Peyer's patch (tissue), 4 donors: Measurements from ENCODE around the gene RTP4. TPM values are rescaled to one million over a fixed set of nuclear protein-coding genes. Genes with fewer than 3 reads are reported as not detected.

Experiments
- DNase-seq, 3 donors: peaks; one replicate each; pipeline ENCODE4 v3.0.0-alpha.2; 2017 to 2019
- H3K27ac ChIP-seq, 4 donors: fragments of 200-600 bp; sonication (generic); one replicate each; pipeline ENCODE4 v1.5.1; 2016 to 2019
- H3K27me3 ChIP-seq, 2 donors: fragments of 200-600 bp; sonication (generic); one replicate each; pipeline ENCODE4 v1.5.1; 2019
- H3K36me3 ChIP-seq, 3 donors: fragments of 200-600 bp; sonication (generic); one replicate each; pipeline ENCODE4 v1.5.1; 2016 to 2019
- H3K4me1 ChIP-seq, 4 donors: fragments of 200-600 bp; sonication (generic); one replicate each; pipeline ENCODE4 v1.5.1; 2016 to 2019
- H3K4me3 ChIP-seq, 4 donors: fragments of 200-600 bp; sonication (generic); 1 replicate in 3 of 4; 2 replicates in 1 of 4; pipeline ENCODE4 v1.5.1; 2016 to 2019; ENCODE audit warnings: mild to moderate bottlenecking in 1 of 4
- H3K9me3 ChIP-seq, 4 donors: fragments of 200-600 bp; sonication (generic); one replicate each; pipeline ENCODE4 v1.5.1; 2016 to 2019; ENCODE audit warnings: mild to moderate bottlenecking in 1 of 4
- CTCF ChIP-seq, 6 experiments: fragments of 450-650 bp in 4 of 6; fragments of 200-600 bp in 2 of 6; sonication (generic) in 1 of 6; IDR thresholded peaks; one replicate each; pipeline ENCODE4 v1.5.1; 2017 to 2019; ENCODE audit warnings: antibody characterized with exemption in 6 of 6, mild to moderate bottlenecking in 3 of 6, moderate library complexity in 1 of 6
- POLR2A ChIP-seq, 2 donors: fragments of 450-650 bp; IDR thresholded peaks; one replicate each; pipeline ENCODE4 v1.5.1; 2017; ENCODE audit warnings: antibody characterized with exemption in 2 of 2, mild to moderate bottlenecking in 2 of 2, moderate library complexity in 2 of 2
- total RNA-seq, 4 donors: library from RNA; depleted of rRNA; stranded (reverse); fragments of >200 nt; gene quantifications; one replicate each; pipeline ENCODE4 v1.1.0, GENCODE V29; 2016

RTP4 gene
- total RNA-seq, 4 donors from 2014 or later, result 3.5 to 12.4 (median 5.6) TPM

DNA sequence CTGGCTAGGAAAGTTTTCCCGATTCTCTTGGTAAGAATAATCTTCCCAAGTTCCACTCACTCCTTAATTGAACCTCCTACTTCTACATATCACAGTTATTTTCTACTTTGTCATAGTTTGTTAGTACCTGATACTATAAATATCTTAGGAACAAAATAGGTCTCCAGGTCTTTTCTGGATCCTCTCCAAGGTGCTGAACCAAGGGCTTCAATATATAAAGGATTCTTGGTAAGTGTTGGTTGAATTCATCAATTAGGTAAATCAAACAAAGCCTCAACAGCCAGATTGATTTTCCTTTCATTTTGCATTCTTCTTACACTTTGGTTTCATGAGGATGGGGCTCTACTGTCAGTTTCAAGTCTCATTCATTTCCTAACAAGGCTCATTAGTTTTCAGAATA, 27.6 kb upstream of the RTP4 start:
- H3K27me3 ChIP-seq, result no peaks in the 10 kb centered on the region
- H3K36me3 ChIP-seq, result no peaks in the 10 kb centered on the region
- H3K4me1 ChIP-seq, result no peaks in the 10 kb centered on the region
- TF ChIP-seq POLR2A (IDR thresholded peaks at IDR 0.05) (no peak), CTCF (IDR thresholded peaks at IDR 0.05) (no peak)
- H3K27ac ChIP-seq, result no peak overlapping the region
- no peaks in the 10 kb centered on the region for H3K9me3 ChIP-seq
- no peak for DNase-seq
- H3K4me3 ChIP-seq, result no peak overlapping the region

- DNase-seq, result no peak
- no peaks in the 10 kb centered on the region for H3K9me3 ChIP-seq
- no peaks in the 10 kb centered on the region for H3K27me3 ChIP-seq
- H3K4me1 ChIP-seq, result no peaks in the 10 kb centered on the region
- H3K4me3 ChIP-seq, result no peak overlapping the region
- TF ChIP-seq POLR2A (IDR thresholded peaks at IDR 0.05) (no peak), CTCF (IDR thresholded peaks at IDR 0.05) (no peak)
- no peaks in the 10 kb centered on the region for H3K36me3 ChIP-seq
- H3K27ac ChIP-seq, result no peak overlapping the region
These were observed 25.9 kb upstream of the RTP4 start for GRCh38 chr3:187342255-187342654.

- no peak for DNase-seq
- Histone ChIP-seq H3K9me3 (no peaks in the 10 kb centered on the region), H3K4me1 (no peaks in the 10 kb centered on the region), H3K4me3 (no peak overlapping the region), H3K27me3 (no peaks in the 10 kb centered on the region), H3K27ac (no peak overlapping the region), H3K36me3 (no peaks in the 10 kb centered on the region)
- TF ChIP-seq CTCF (IDR thresholded peaks at IDR 0.05) (no peak), POLR2A (IDR thresholded peaks at IDR 0.05) (no peak)
These were observed 24.5 kb upstream of the RTP4 start for GRCh38 chr3:187343670-187344069.

GRCh38 chr3:187352581-187353575, 15.3 kb upstream of the RTP4 start:
- H3K36me3 ChIP-seq, result no peaks in the 10 kb centered on the region
- DNase-seq, result peak in 1 of 3 donors; percentile 57
- H3K4me1 ChIP-seq, result no peaks in the 10 kb centered on the region
- no peak overlapping the region for H3K27ac ChIP-seq
- H3K27me3 ChIP-seq, result no peaks in the 10 kb centered on the region
- H3K4me3 ChIP-seq, result no peak overlapping the region
- no peaks in the 10 kb centered on the region for H3K9me3 ChIP-seq
- TF ChIP-seq CTCF (IDR thresholded peaks at IDR 0.05) (no peak), POLR2A (IDR thresholded peaks at IDR 0.05) (no peak)

- Histone ChIP-seq H3K27me3 (no peaks in the 10 kb centered on the region), H3K4me3 (no peak overlapping the region), H3K27ac (no peak overlapping the region), H3K36me3 (no peaks in the 10 kb centered on the region), H3K4me1 (no peaks in the 10 kb centered on the region), H3K9me3 (no peaks in the 10 kb centered on the region)
- TF ChIP-seq CTCF (IDR thresholded peaks at IDR 0.05) (no peak), POLR2A (IDR thresholded peaks at IDR 0.05) (no peak)
- no peak for DNase-seq
These were observed 10.1 kb upstream of the RTP4 start for GRCh38 chr3:187358068-187358467.
